Measurements from ENCODE around the gene DCTPP1. TPM values are rescaled to one million over a fixed set of nuclear protein-coding genes. Genes with fewer than 3 reads are reported as not detected.

Gene DCTPP1
- total and polyA plus RNA-seq, 4 donors, result 13.2 to 50.9 (median 27.0) TPM

GRCh38 chr16:30438835-30439234 lies 9.0 kb upstream of the DCTPP1 start:
- DNase-seq, result no peak
- ATAC-seq (ENCODE audit: insufficient read depth, low FRiP score), result no peak
- no peak overlapping the region for H3K4me3 ChIP-seq
- TF ChIP-seq CTCF (IDR thresholded peaks at IDR 0.05; ENCODE audit: control extremely low read depth, extremely low read depth), result no peak
- peaks cover 0 to 6% (median 2%) of the 10 kb centered on the region in 4 donors for H3K36me3 ChIP-seq (ENCODE audit: control insufficient read depth in 4 of 4, insufficient read depth in 4 of 4, low read length in 4 of 4)
- H3K9ac ChIP-seq (ENCODE audit: insufficient read depth in 1 of 2, low read length in 2 of 2), result no peak overlapping the region
- peaks cover 0 to 3% (median 0%) of the 10 kb centered on the region in 5 donors for H3K4me1 ChIP-seq (ENCODE audit: control insufficient read depth in 5 of 5, insufficient read depth in 5 of 5, low read length in 5 of 5)
- H3K27me3 ChIP-seq (ENCODE audit: control insufficient read depth in 3 of 3, insufficient read depth in 3 of 3, low read length in 2 of 3), result no peaks in the 10 kb centered on the region
- WGBS, 2 donors, result 88 to 91% methylated on average over 5 of the region's 5 CpGs
- no peak overlapping the region for H3K27ac ChIP-seq (ENCODE audit: low read depth in 1 of 2, low read length in 1 of 2)
- H3K9me3 ChIP-seq (ENCODE audit: control insufficient read depth in 4 of 4, insufficient read depth in 3 of 4, low read length in 3 of 4), result peaks cover 0 to 1% (median 0%) of the 10 kb centered on the region in 4 donors

GRCh38 chr16:30437511-30438046 lies 7.7 kb upstream of the DCTPP1 start:
- Histone ChIP-seq H3K4me1 (ENCODE audit: control insufficient read depth in 5 of 5, insufficient read depth in 5 of 5, low read length in 5 of 5) (no peaks in the 10 kb centered on the region), H3K36me3 (ENCODE audit: control insufficient read depth in 4 of 4, insufficient read depth in 4 of 4, low read length in 4 of 4) (no peaks in the 10 kb centered on the region), H3K27ac (ENCODE audit: low read depth in 1 of 2, low read length in 1 of 2) (no peak overlapping the region), H3K9ac (ENCODE audit: insufficient read depth in 1 of 2, low read length in 2 of 2) (no peak overlapping the region), H3K9me3 (ENCODE audit: control insufficient read depth in 4 of 4, insufficient read depth in 3 of 4, low read length in 3 of 4) (peaks cover 0 to 1% (median 0%) of the 10 kb centered on the region in 4 donors), H3K4me3 (no peak overlapping the region), H3K27me3 (ENCODE audit: control insufficient read depth in 3 of 3, insufficient read depth in 3 of 3, low read length in 2 of 3) (no peaks in the 10 kb centered on the region)
- no peak for TF ChIP-seq CTCF (IDR thresholded peaks at IDR 0.05; ENCODE audit: control extremely low read depth, extremely low read depth)
- no peak for ATAC-seq (ENCODE audit: insufficient read depth, low FRiP score)
- peak in 1 of 3 donors; percentile 34 for DNase-seq
- WGBS, 2 donors, result 58 to 86% methylated on average over 3 of the region's 3 CpGs

- Histone ChIP-seq H3K9ac (ENCODE audit: insufficient read depth in 1 of 2, low read length in 2 of 2) (no peak overlapping the region), H3K4me3 (no peak overlapping the region), H3K4me1 (ENCODE audit: control insufficient read depth in 5 of 5, insufficient read depth in 5 of 5, low read length in 5 of 5) (peaks cover 0 to 6% (median 0%) of the 10 kb centered on the region in 5 donors), H3K27ac (ENCODE audit: low read depth in 1 of 2, low read length in 1 of 2) (no peak overlapping the region), H3K36me3 (ENCODE audit: control insufficient read depth in 4 of 4, insufficient read depth in 4 of 4, low read length in 4 of 4) (no peaks in the 10 kb centered on the region), H3K27me3 (ENCODE audit: control insufficient read depth in 3 of 3, insufficient read depth in 3 of 3, low read length in 2 of 3) (no peaks in the 10 kb centered on the region), H3K9me3 (ENCODE audit: control insufficient read depth in 4 of 4, insufficient read depth in 3 of 4, low read length in 3 of 4) (peaks cover 0 to 1% (median 0%) of the 10 kb centered on the region in 4 donors)
- no peak for ATAC-seq (ENCODE audit: insufficient read depth, low FRiP score)
- TF ChIP-seq CTCF (IDR thresholded peaks at IDR 0.05; ENCODE audit: control extremely low read depth, extremely low read depth), result no peak
- no peak for DNase-seq
- 72 to 83% methylated on average over 4 of the region's 4 CpGs for WGBS, 2 donors
These were observed 5.0 kb upstream of the DCTPP1 start for GRCh38 chr16:30434852-30435251.
